A673 (cell line): ENCODE data around the gene ACTL8. TPM values are rescaled to one million over a fixed set of nuclear protein-coding genes. Genes with fewer than 3 reads are reported as not detected.
A peak's percentile ranks its signal among the peaks of the same experiment; 100 is the strongest.

Source experiments
- BruUV-seq: library from RNA; stranded (reverse); fragments of 400-500 nt; replicated peaks from 2 replicates; lab custom pipeline; 2021; lab: Mats Ljungman, UMichigan
- CTCF ChIA-PET: fragments of 300-600 bp; sonication (Branson Sonifier 250); formaldehyde crosslinking; loops from one replicate; lab custom pipeline; 2022; ENCODE audit warnings: antibody characterized with exemption; lab: Charles Lee
- POLR2A ChIA-PET: fragments of 300-600 bp; sonication (Branson Sonifier 250); formaldehyde crosslinking; loops from one replicate; lab custom pipeline; 2022; ENCODE audit warnings: antibody characterized with exemption; ENCODE audit not compliant: low non-redundant PET; lab: Charles Lee
- DNase-seq: peaks from one replicate; pipeline ENCODE4 v3.0.0-alpha.2; 2015; ENCODE audit warnings: low spot score
- H3K27ac ChIP-seq: fragments of 200-600 bp; sonication (generic); 2 replicates; pipeline ENCODE4 v1.5.1; 2016; ENCODE audit warnings: mixed run types, low read depth, mild to moderate bottlenecking, mixed read lengths, antibody characterized with exemption, low read length; ENCODE audit not compliant: poor library complexity, severe bottlenecking
- H3K27me3 ChIP-seq: fragments of 200-600 bp; sonication (generic); replicated peaks from 2 replicates; pipeline ENCODE4 v1.6.1; 2017; ENCODE audit warnings: mixed run types, low read depth, mild to moderate bottlenecking, mixed read lengths, antibody characterized with exemption, low read length; ENCODE audit not compliant: insufficient read depth, poor library complexity
- H3K36me3 ChIP-seq: fragments of 200-600 bp; sonication (generic); 2 replicates; pipeline ENCODE4 v1.6.1; 2016; ENCODE audit warnings: mixed run types, mild to moderate bottlenecking, mixed read lengths, antibody characterized with exemption, low read length; ENCODE audit not compliant: insufficient read depth, poor library complexity, severe bottlenecking
- H3K4me1 ChIP-seq: fragments of 200-600 bp; sonication (generic); 2 replicates; pipeline ENCODE4 v1.6.1; 2017; ENCODE audit warnings: mixed run types, mild to moderate bottlenecking, mixed read lengths, antibody characterized with exemption, low read length; ENCODE audit not compliant: insufficient read depth, poor library complexity, severe bottlenecking
- H3K4me3 ChIP-seq: fragments of 200-600 bp; sonication (generic); 2 replicates; pipeline ENCODE4 v1.5.1; 2016; ENCODE audit warnings: low read depth, mixed run types, mild to moderate bottlenecking, mixed read lengths, low read length; ENCODE audit not compliant: poor library complexity, severe bottlenecking
- H3K9me3 ChIP-seq: fragments of 200-600 bp; sonication (generic); 2 replicates; pipeline ENCODE4 v1.6.1; 2016; ENCODE audit warnings: mixed run types, low read depth, mild to moderate bottlenecking, mixed read lengths, antibody characterized with exemption, low read length; ENCODE audit not compliant: poor library complexity, severe bottlenecking
- CTCF ChIP-seq: fragments of 300-800, 200-600 bp; sonication (generic); conservative IDR thresholded peaks from 2 replicates; pipeline ENCODE4 v1.5.1; 2017; ENCODE audit warnings: low read depth, mild to moderate bottlenecking, antibody characterized with exemption, low read length, moderate library complexity, mixed read lengths
- EZH2 ChIP-seq: fragments of 200-600 bp; sonication (generic); IDR thresholded peaks from 2 replicates; pipeline ENCODE4 v1.6.1; 2017; ENCODE audit warnings: borderline replicate concordance, low read depth, mild to moderate bottlenecking, mixed read lengths, antibody characterized with exemption, low read length; ENCODE audit not compliant: poor library complexity, severe bottlenecking
- intact Hi-C: fragments of 100-400 bp; cut with micrococcal nuclease; formaldehyde crosslinking; loops from one replicate; pipeline ENCODE4 v1.10.0; 2022; ENCODE audit not compliant: unreplicated experiment
- total RNA-seq: library from RNA; stranded (reverse); gene quantifications from 2 replicates; pipeline ENCODE4 v1.2.3, GENCODE V29; 2021

Gene ACTL8
- total RNA-seq, 1 experiment from 2014 or later: 0.28 TPM

- Histone ChIP-seq H3K36me3 (no peaks in the 10 kb centered on the region), H3K27ac (no peak overlapping the region), H3K4me1 (no peaks in the 10 kb centered on the region), H3K9me3 (no peaks in the 10 kb centered on the region), H3K27me3 (no peaks in the 10 kb centered on the region), H3K4me3 (no peak overlapping the region)
- ChIA-PET CTCF (no interaction called here), POLR2A (no interaction called here)
- no TSS peak for BruUV-seq
- intact Hi-C loops: no loop called here
- TF ChIP-seq CTCF: no peak
- no peak for TF ChIP-seq EZH2
- DNase-seq: peak; percentile 23
Measured at GRCh38 chr1:17844185-17844826, 89.2 kb downstream of the ACTL8 start.

DNA sequence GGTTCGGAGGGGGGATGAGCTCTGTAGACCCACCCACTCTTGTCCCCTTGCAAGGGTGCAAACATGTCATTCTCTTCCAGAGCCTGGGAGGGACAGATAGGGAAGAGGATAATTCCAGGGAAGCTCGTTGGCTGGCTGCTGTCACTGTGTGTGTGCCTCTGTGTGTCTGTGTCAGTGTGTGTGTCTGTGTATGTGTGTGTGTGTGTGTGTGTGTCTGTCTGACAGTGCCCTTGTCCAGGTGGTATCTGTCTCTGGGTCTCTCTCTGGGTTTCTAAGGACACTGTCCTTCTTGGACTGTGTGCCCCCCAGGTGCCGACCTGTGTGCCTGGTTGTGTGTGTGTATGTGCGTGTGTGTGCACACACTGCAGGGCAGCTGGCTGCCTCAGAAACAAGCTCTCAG is 90.5 kb downstream of the ACTL8 start:
- Histone ChIP-seq H3K27ac (no peak overlapping the region), H3K4me3 (no peak overlapping the region), H3K36me3 (no peaks in the 10 kb centered on the region), H3K4me1 (no peaks in the 10 kb centered on the region), H3K9me3 (no peaks in the 10 kb centered on the region), H3K27me3 (no peaks in the 10 kb centered on the region)
- intact Hi-C loops: no loop called here
- DNase-seq: no peak
- BruUV-seq: no TSS peak
- TF ChIP-seq EZH2 (no peak), CTCF (no peak)
- ChIA-PET POLR2A (no interaction called here), CTCF (no interaction called here)

DNA sequence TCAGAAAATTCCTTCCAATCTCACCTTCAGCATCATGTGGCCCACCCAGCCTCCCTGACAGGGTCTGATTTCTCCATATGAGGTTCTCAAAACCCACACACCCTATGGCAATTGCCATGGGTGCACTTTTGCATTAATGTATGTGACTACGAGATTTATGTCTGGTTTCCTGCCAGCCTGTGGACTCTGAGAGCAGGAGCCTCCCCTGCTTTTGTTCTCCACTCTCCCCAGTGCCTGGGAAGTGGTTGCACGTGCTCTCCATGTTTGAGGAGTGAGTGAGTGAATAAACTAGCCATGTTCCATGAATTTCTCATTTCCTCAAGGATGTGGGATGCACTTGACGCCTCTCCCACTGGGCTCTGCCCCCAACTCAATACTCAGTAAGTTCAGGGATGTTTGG is 91.2 kb downstream of the ACTL8 start:
- no TSS peak for BruUV-seq
- ChIA-PET CTCF (no interaction called here), POLR2A (no interaction called here)
- TF ChIP-seq CTCF (no peak), EZH2 (no peak)
- no peak overlapping the region for H3K4me3 ChIP-seq
- no peaks in the 10 kb centered on the region for H3K4me1 ChIP-seq
- H3K9me3 ChIP-seq: no peaks in the 10 kb centered on the region
- DNase-seq: no peak
- H3K27me3 ChIP-seq: no peaks in the 10 kb centered on the region
- no peaks in the 10 kb centered on the region for H3K36me3 ChIP-seq
- no peak overlapping the region for H3K27ac ChIP-seq
- intact Hi-C loops: no loop called here
